ENCODE data around the gene FAM20C. TPM values are rescaled to one million over a fixed set of nuclear protein-coding genes. Genes with fewer than 3 reads are reported as not detected.

FAM20C gene
- total RNA-seq, 4 donors from 2014 or later = 17.3 to 20.7 (median 19.8) TPM

GRCh38 chr7:256461-256940 is 64.1 kb downstream of the FAM20C start:
- intact Hi-C loops (cut with DNase I; ENCODE audit: low total_unique reads) = no loop called here

GRCh38 chr7:256981-257646 is 64.7 kb downstream of the FAM20C start:
- no peak overlapping the region for H3K4me3 ChIP-seq (ENCODE audit: low read depth, poor library complexity, severe bottlenecking)
- TF ChIP-seq CTCF (IDR thresholded peaks at IDR 0.05) (no peak), POLR2A (IDR thresholded peaks at IDR 0.05) (no peak)
- intact Hi-C loops (cut with DNase I; ENCODE audit: low total_unique reads) = no loop called here
- WGBS, 2 donors = 86 to 95% methylated on average over 22 to 29 of the region's 29 CpGs
- no peak for DNase-seq (ENCODE audit: low spot score in 2 of 2)

More at GRCh38 chr7:256461-256940, 64.1 kb downstream of the FAM20C start:
- no peak for DNase-seq (ENCODE audit: low spot score in 2 of 2)
- H3K4me3 ChIP-seq (ENCODE audit: low read depth, poor library complexity, severe bottlenecking) = no peak overlapping the region
- TF ChIP-seq CTCF (IDR thresholded peaks at IDR 0.05) (no peak), POLR2A (IDR thresholded peaks at IDR 0.05) (no peak)
- 95 to 96% methylated on average over 38 of the region's 38 CpGs for WGBS, 2 donors

GRCh38 chr7:257647-257992 is 65.2 kb downstream of the FAM20C start:
- TF ChIP-seq POLR2A (IDR thresholded peaks at IDR 0.05) (no peak), CTCF (IDR thresholded peaks at IDR 0.05) (no peak)
- DNase-seq (ENCODE audit: low spot score in 2 of 2) = no peak
- intact Hi-C loops (cut with DNase I; ENCODE audit: low total_unique reads) = no loop called here
- WGBS, 2 donors = 73 to 82% methylated on average over 5 of the region's 5 CpGs
- no peak overlapping the region for H3K4me3 ChIP-seq (ENCODE audit: low read depth, poor library complexity, severe bottlenecking)

GRCh38 chr7:258476-259190 is 66.3 kb downstream of the FAM20C start:
- no peak for DNase-seq (ENCODE audit: low spot score in 2 of 2)
- intact Hi-C loops (cut with DNase I; ENCODE audit: low total_unique reads) = no loop called here
- WGBS, 2 donors = 89 to 93% methylated on average over 28 to 31 of the region's 31 CpGs
- H3K4me3 ChIP-seq (ENCODE audit: low read depth, poor library complexity, severe bottlenecking) = no peak overlapping the region
- TF ChIP-seq POLR2A (IDR thresholded peaks at IDR 0.05) = no peak
- TF ChIP-seq CTCF (IDR thresholded peaks at IDR 0.05) = no peak

- TF ChIP-seq CTCF (IDR thresholded peaks at IDR 0.05) = no peak
- TF ChIP-seq POLR2A (IDR thresholded peaks at IDR 0.05) = no peak
Observed at GRCh38 chr7:259191-259505, 66.8 kb downstream of the FAM20C start.

More at GRCh38 chr7:259191-259505, 66.8 kb downstream of the FAM20C start:
- DNase-seq (ENCODE audit: low spot score in 2 of 2) = no peak
- intact Hi-C loops (cut with DNase I; ENCODE audit: low total_unique reads) = no loop called here
- WGBS, 2 donors = 93 to 95% methylated on average over 15 of the region's 15 CpGs
- no peak overlapping the region for H3K4me3 ChIP-seq (ENCODE audit: low read depth, poor library complexity, severe bottlenecking)
